ENCODE measurements around the gene UBE3B.
A peak's percentile ranks its signal among the peaks of the same experiment; 100 is the strongest.

Gene UBE3B

GRCh38 chr12:109573029-109573913 lies 95.8 kb downstream of the UBE3B start, which contains the start of the genes MMAB and MVK:
Gene MMAB, minus strand, starts transcription at chr12:109573504. Its CDS starts 24 bp downstream, at chr12:109573480.
Gene MVK, plus strand, starts transcription at chr12:109573794. Its CDS starts 1,029 bp downstream, at chr12:109574823.
- DNase-seq (ENCODE audit: low read depth): peak; percentile 98

- no peak for DNase-seq (ENCODE audit: low read depth)
Observed at GRCh38 chr12:109573914-109574244, 96.4 kb downstream of the UBE3B start.

GRCh38 chr12:109575683-109576082 lies 98.2 kb downstream of the UBE3B start:
- DNase-seq (ENCODE audit: low read depth): no peak

- no peak for DNase-seq (ENCODE audit: low read depth)
Observed at GRCh38 chr12:109577311-109577710, 99.9 kb downstream of the UBE3B start.

GRCh38 chr12:109578330-109578927 lies 101.0 kb downstream of the UBE3B start:
- DNase-seq (ENCODE audit: low read depth): no peak

- DNase-seq (ENCODE audit: low read depth): no peak
Observed at GRCh38 chr12:109579639-109580038, 102.2 kb downstream of the UBE3B start.

GRCh38 chr12:109580272-109580671 lies 102.8 kb downstream of the UBE3B start:
- no peak for DNase-seq (ENCODE audit: low read depth)

GRCh38 chr12:109580684-109581333 lies 103.4 kb downstream of the UBE3B start:
- DNase-seq (ENCODE audit: low read depth): no peak

- no peak for DNase-seq (ENCODE audit: low read depth)
Observed at GRCh38 chr12:109581334-109581691, 103.9 kb downstream of the UBE3B start.

- DNase-seq (ENCODE audit: low read depth): no peak
Observed at GRCh38 chr12:109581856-109582255, 104.4 kb downstream of the UBE3B start.

- no peak for DNase-seq (ENCODE audit: low read depth)
Observed at GRCh38 chr12:109582636-109583035, 105.2 kb downstream of the UBE3B start.

- DNase-seq (ENCODE audit: low read depth): no peak
Observed at GRCh38 chr12:109583733-109584132, 106.3 kb downstream of the UBE3B start.
